HCT116 (cell line): ENCODE results near the gene PKNOX2. TPM values are rescaled to one million over a fixed set of nuclear protein-coding genes. Genes with fewer than 3 reads are reported as not detected.

Experiments used
- ATAC-seq: fragments of 200-7000 bp; cut with Tn5 transposase; 2 replicates; pipeline ENCODE4 v1.9.1; 2020; ENCODE audit warnings: mild to moderate bottlenecking, moderate library complexity
- BruUV-seq: library from RNA; stranded (reverse); fragments of 400-500 nt; replicated peaks from 2 replicates; lab custom pipeline; 2021; lab: Mats Ljungman, UMichigan
- CTCF ChIA-PET: fragments of 300-600 bp; sonication (Branson Sonifier 250); formaldehyde crosslinking; loops from one replicate; lab custom pipeline; 2021; ENCODE audit warnings: antibody characterized with exemption; lab: Charles Lee
- POLR2A ChIA-PET: fragments of 300-600, 350-600 bp; sonication (Branson Sonifier 250); formaldehyde crosslinking; loops from one replicate; lab custom pipeline; 2021; ENCODE audit warnings: antibody characterized with exemption; lab: Charles Lee
- RAD21 ChIA-PET, 2 experiments: fragments of 300-600 bp; sonication (Branson Sonifier 250); formaldehyde crosslinking; loops; one replicate each; lab custom pipeline; 2023; ENCODE audit warnings: low total read pairs in 2 of 2; ENCODE audit not compliant: uncharacterized antibody in 2 of 2, unreplicated experiment in 2 of 2, low non-redundant PET in 1 of 2; lab: Charles Lee
- DNase-seq: peaks from one replicate; pipeline ENCODE4 v3.0.0-alpha.2; 2010; ENCODE audit warnings: low read depth, low spot score
- H2AFZ ChIP-seq: fragments of 200-600 bp; shearing (Covaris generic), sonication (generic); 2 replicates; pipeline ENCODE4 v1.6.1; 2017; ENCODE audit warnings: low read depth, mixed run types, mixed read lengths, antibody characterized with exemption, low read length; ENCODE audit not compliant: poor library complexity, severe bottlenecking
- H3K27ac ChIP-seq: 2 replicates; pipeline ENCODE4 v1.5.1; 2012; ENCODE audit warnings: low read depth, low read length
- H3K27me3 ChIP-seq: fragments of 200-600 bp; sonication (generic); 2 replicates; pipeline ENCODE4 v1.6.1; 2016; ENCODE audit warnings: mixed run types, low read length, mixed read lengths; ENCODE audit not compliant: insufficient read depth
- H3K36me3 ChIP-seq, 2 experiments: fragments of 200-500 bp in 1 of 2; fragments of 200-600 bp in 1 of 2; sonication (Bioruptor generic) in 1 of 2; sonication (generic) in 1 of 2; 2 replicates each; pipeline versions ENCODE4 v1.5.1 to v1.6.1; 2014 to 2016; ENCODE audit warnings: low read length in 2 of 2, inconsistent platforms in 1 of 2, mixed read lengths in 1 of 2, mixed run types in 1 of 2; ENCODE audit not compliant: insufficient read depth in 2 of 2, control insufficient read depth in 1 of 2
- H3K4me1 ChIP-seq, 2 experiments: fragments of 200-600 bp in 1 of 2; sonication (generic) in 1 of 2; 2 replicates each; pipeline versions ENCODE4 v1.5.1 to v1.6.1; 2012 to 2017; ENCODE audit warnings: low read length in 2 of 2, inconsistent platforms in 1 of 2, mild to moderate bottlenecking in 1 of 2, mixed read lengths in 1 of 2, mixed run types in 1 of 2, moderate library complexity in 1 of 2; ENCODE audit not compliant: insufficient read depth in 2 of 2, control insufficient read depth in 1 of 2
- H3K4me2 ChIP-seq: fragments of 200-600 bp; sonication (generic); 2 replicates; pipeline ENCODE4 v1.6.1; 2017; ENCODE audit warnings: mixed run types, low read length, mixed read lengths
- H3K4me3 ChIP-seq, 2 experiments: fragments of 200-600 bp in 1 of 2; sonication (generic) in 1 of 2; replicated peaks in 1 of 2; 2 replicates each; pipeline ENCODE4 v1.5.1; 2011 to 2016; ENCODE audit warnings: low read length in 2 of 2, control low read depth in 1 of 2, low read depth in 1 of 2, mild to moderate bottlenecking in 1 of 2, mixed read lengths in 1 of 2, mixed run types in 1 of 2
- H3K79me2 ChIP-seq: fragments of 200-600 bp; sonication (generic); 2 replicates; pipeline ENCODE4 v1.6.1; 2017; ENCODE audit warnings: mild to moderate bottlenecking, mixed run types, low read length, moderate library complexity, mixed read lengths; ENCODE audit not compliant: insufficient read depth
- H3K9ac ChIP-seq: fragments of 200-600 bp; sonication (generic); 2 replicates; pipeline ENCODE4 v1.6.1; 2016; ENCODE audit warnings: low read length, mixed read lengths
- H3K9me2 ChIP-seq: fragments of 200-600 bp; sonication (generic), shearing (Covaris generic); 2 replicates; pipeline ENCODE4 v1.6.1; 2017; ENCODE audit warnings: mixed run types, mild to moderate bottlenecking, moderate library complexity; ENCODE audit not compliant: insufficient read depth
- H3K9me3 ChIP-seq, 2 experiments: fragments of 200-500 bp in 1 of 2; fragments of 200-600 bp in 1 of 2; sonication (Bioruptor generic) in 1 of 2; sonication (generic) in 1 of 2; 2 replicates each; pipeline ENCODE4 v1.6.1; 2014 to 2017; ENCODE audit warnings: low read length in 2 of 2, mixed read lengths in 2 of 2, inconsistent platforms in 1 of 2, low read depth in 1 of 2, mild to moderate bottlenecking in 1 of 2, mixed run types in 1 of 2, moderate library complexity in 1 of 2; ENCODE audit not compliant: control insufficient read depth in 1 of 2, insufficient read depth in 1 of 2
- H4K20me1 ChIP-seq: fragments of 200-600 bp; sonication (generic), shearing (Covaris generic); 2 replicates; pipeline ENCODE4 v1.6.1; 2017; ENCODE audit warnings: mixed run types, mild to moderate bottlenecking, moderate library complexity; ENCODE audit not compliant: insufficient read depth
- CEBPB ChIP-seq: IDR thresholded peaks from 2 replicates; pipeline ENCODE4 v1.6.1; 2012; ENCODE audit warnings: low read depth
- EZH2 ChIP-seq: fragments of 200-600 bp; sonication (generic); IDR thresholded peaks from 2 replicates; pipeline ENCODE4 v1.6.1; 2017; ENCODE audit warnings: antibody characterized with exemption, mixed run types
- JUND ChIP-seq: IDR thresholded peaks from 2 replicates; pipeline ENCODE4 v1.6.1; 2012
- POLR2A ChIP-seq: IDR thresholded peaks from 2 replicates; pipeline ENCODE4 v1.7.0; 2011; ENCODE audit warnings: borderline replicate concordance; ENCODE audit not compliant: insufficient read depth, insufficient read length; ENCODE audit errors: extremely low read depth
- RAD21 ChIP-seq: IDR thresholded peaks from 2 replicates; pipeline ENCODE4 v1.6.1; 2012; ENCODE audit warnings: low read depth, mild to moderate bottlenecking
- SP1 ChIP-seq: IDR thresholded peaks from 2 replicates; pipeline ENCODE4 v1.6.1; 2012; ENCODE audit warnings: low read depth
- SRF ChIP-seq: IDR thresholded peaks from 2 replicates; pipeline ENCODE4 v1.6.1; 2012; ENCODE audit warnings: low read depth
- ZBTB33 ChIP-seq: IDR thresholded peaks from 2 replicates; pipeline ENCODE4 v1.6.1; 2011; ENCODE audit warnings: mild to moderate bottlenecking, low read length, moderate library complexity; ENCODE audit not compliant: insufficient replicate concordance; ENCODE audit errors: extremely low read depth
- ZFX ChIP-seq: fragments of 450-650 bp; IDR thresholded peaks from 2 replicates; pipeline ENCODE4 v1.6.1; 2017
- ZNF274 ChIP-seq: fragments of 200-500 bp; sonication (Bioruptor generic); IDR thresholded peaks from 2 replicates; pipeline ENCODE4 v1.6.1; 2014; ENCODE audit warnings: mild to moderate bottlenecking, low read depth, low read length, inconsistent platforms
- intact Hi-C: fragments of 100-400 bp; cut with micrococcal nuclease; formaldehyde crosslinking; loops from 2 replicates; pipeline ENCODE4 v1.10.0; 2022
- total RNA-seq: library from RNA; stranded (reverse); gene quantifications from one replicate; pipeline ENCODE4 v1.2.1, GENCODE V29; 2021; ENCODE audit not compliant: unreplicated experiment
- TF ChIP-seq, protein P1 (sequence below): IDR thresholded peaks from 2 replicates; pipeline ENCODE4 v1.6.1; 2012; ENCODE audit warnings: low read depth
- TF ChIP-seq, protein P2 (sequence below): IDR thresholded peaks from 2 replicates; pipeline ENCODE4 v1.6.1; 2012

The PKNOX2 gene
- total RNA-seq, 1 experiment from 2014 or later, result 0.20 TPM

DNA sequence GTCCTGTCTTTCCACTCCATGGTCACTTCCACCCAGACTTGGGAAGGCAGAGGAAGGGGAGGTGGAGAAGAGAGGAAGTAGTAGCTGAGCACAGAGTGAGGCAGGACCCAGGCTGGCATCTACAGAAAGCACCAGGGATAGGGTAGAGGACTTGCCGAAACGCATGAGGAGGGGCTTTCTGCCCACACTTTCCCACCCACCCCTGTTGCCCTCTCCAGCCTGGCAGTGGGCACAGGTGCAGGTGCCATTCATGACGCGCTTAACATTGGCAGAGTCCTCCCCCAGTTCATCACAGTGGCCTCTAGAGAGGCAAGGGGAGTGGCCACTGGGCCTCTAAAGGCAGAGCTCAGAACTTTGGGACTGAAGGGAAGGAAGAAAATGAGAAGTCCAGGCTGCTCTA is 249.6 kb downstream of the PKNOX2 start:
- Histone ChIP-seq H3K4me3 (no peak overlapping the region), H3K27me3 (peaks cover 5% of the 10 kb centered on the region; the same call in 1 of the 2 replicates), H3K4me1 (no peaks in the 10 kb centered on the region), H3K36me3 (no peaks in the 10 kb centered on the region), H3K4me2 (no peak overlapping the region), H3K9me3 (no peaks in the 10 kb centered on the region), H3K9me2 (no peaks in the 10 kb centered on the region), H3K9ac (no peak overlapping the region), H4K20me1 (no peaks in the 10 kb centered on the region), H2AFZ (no peak overlapping the region), H3K27ac (no peak overlapping the region), H3K79me2 (no peaks in the 10 kb centered on the region)
- TF ChIP-seq, protein P1, sequence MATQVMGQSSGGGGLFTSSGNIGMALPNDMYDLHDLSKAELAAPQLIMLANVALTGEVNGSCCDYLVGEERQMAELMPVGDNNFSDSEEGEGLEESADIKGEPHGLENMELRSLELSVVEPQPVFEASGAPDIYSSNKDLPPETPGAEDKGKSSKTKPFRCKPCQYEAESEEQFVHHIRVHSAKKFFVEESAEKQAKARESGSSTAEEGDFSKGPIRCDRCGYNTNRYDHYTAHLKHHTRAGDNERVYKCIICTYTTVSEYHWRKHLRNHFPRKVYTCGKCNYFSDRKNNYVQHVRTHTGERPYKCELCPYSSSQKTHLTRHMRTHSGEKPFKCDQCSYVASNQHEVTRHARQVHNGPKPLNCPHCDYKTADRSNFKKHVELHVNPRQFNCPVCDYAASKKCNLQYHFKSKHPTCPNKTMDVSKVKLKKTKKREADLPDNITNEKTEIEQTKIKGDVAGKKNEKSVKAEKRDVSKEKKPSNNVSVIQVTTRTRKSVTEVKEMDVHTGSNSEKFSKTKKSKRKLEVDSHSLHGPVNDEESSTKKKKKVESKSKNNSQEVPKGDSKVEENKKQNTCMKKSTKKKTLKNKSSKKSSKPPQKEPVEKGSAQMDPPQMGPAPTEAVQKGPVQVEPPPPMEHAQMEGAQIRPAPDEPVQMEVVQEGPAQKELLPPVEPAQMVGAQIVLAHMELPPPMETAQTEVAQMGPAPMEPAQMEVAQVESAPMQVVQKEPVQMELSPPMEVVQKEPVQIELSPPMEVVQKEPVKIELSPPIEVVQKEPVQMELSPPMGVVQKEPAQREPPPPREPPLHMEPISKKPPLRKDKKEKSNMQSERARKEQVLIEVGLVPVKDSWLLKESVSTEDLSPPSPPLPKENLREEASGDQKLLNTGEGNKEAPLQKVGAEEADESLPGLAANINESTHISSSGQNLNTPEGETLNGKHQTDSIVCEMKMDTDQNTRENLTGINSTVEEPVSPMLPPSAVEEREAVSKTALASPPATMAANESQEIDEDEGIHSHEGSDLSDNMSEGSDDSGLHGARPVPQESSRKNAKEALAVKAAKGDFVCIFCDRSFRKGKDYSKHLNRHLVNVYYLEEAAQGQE, result no peak
- TF ChIP-seq EZH2 (no peak), ZBTB33 (no peak), SP1 (no peak), ZFX (no peak), ZNF274 (no peak), JUND (no peak), CEBPB (no peak), SRF (no peak), RAD21 (no peak), POLR2A (no peak)
- TF ChIP-seq, protein P2, sequence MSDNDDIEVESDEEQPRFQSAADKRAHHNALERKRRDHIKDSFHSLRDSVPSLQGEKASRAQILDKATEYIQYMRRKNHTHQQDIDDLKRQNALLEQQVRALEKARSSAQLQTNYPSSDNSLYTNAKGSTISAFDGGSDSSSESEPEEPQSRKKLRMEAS, result no peak
- POLR2A ChIA-PET, result no interaction called here
- no TSS peak for BruUV-seq
- intact Hi-C loops, result no loop called here
- no peak for ATAC-seq
- RAD21 ChIA-PET, result no interaction called here
- CTCF ChIA-PET, result interaction anchor here (1.0 to 1.2 kb wide), 2 partner anchors 9 to 15 kb away, joined by 3 to 6 read pairs; no protein-coding TSS in a partner anchor
- DNase-seq, result no peak
